HepG2 (cell line): Measurements from ENCODE around the gene DDAH1. TPM values are rescaled to one million over a fixed set of nuclear protein-coding genes. Genes with fewer than 3 reads are reported as not detected.
A peak's percentile ranks its signal among the peaks of the same experiment; 100 is the strongest.

Experiments
- ATAC-seq: fragments of 200-7000 bp; cut with Tn5 transposase; 3 replicates; pipeline ENCODE4 v1.9.1; 2020; ENCODE audit warnings: mild to moderate bottlenecking, moderate library complexity
- BruUV-seq: library from RNA; stranded (reverse); fragments of 400-500 nt; replicated peaks from 2 replicates; lab custom pipeline; 2021; lab: Mats Ljungman, UMichigan
- CTCF ChIA-PET: fragments of 300-600 bp; formaldehyde crosslinking; extraction: SDS; loops from one replicate; lab custom pipeline; 2021; ENCODE audit warnings: low total read pairs, inconsistent platforms, low intra/inter-chr PET ratio; lab: Yijun Ruan, JAX
- POLR2A ChIA-PET: fragments of 350-600 bp; sonication (Branson Sonifier 250); formaldehyde crosslinking; loops from one replicate; lab custom pipeline; 2020; ENCODE audit warnings: antibody characterized with exemption, inconsistent platforms; lab: Yijun Ruan, JAX
- DNase-seq: peaks from one replicate; pipeline ENCODE4 v3.0.0-alpha.2; 2015; ENCODE audit warnings: low spot score
- FAIRE-seq: peaks from 3 replicates; lab custom pipeline; 2011; peaks lifted over from hg19 to GRCh38; lab: Jason Lieb, UNC
- H2AFZ ChIP-seq: one replicate; pipeline ENCODE4 v1.6.1; 2011; ENCODE audit warnings: low read length, inconsistent platforms
- H3K27ac ChIP-seq: fragments of 300-600 bp; 3 replicates; pipeline ENCODE4 v1.8.0; 2011; ENCODE audit warnings: mixed run types, mild to moderate bottlenecking, mixed read lengths, low read length, inconsistent platforms; ENCODE audit not compliant: insufficient read depth; ENCODE audit errors: extremely low read length
- H3K27me3 ChIP-seq, 2 experiments: fragments of 200-600 bp in 1 of 2; 2 replicates in 1 of 2; 3 replicates in 1 of 2; pipeline versions ENCODE4 v1.6.0 to v1.8.0; 2011; ENCODE audit warnings: low read length in 2 of 2, mild to moderate bottlenecking in 2 of 2, moderate library complexity in 2 of 2, inconsistent platforms in 1 of 2; ENCODE audit not compliant: insufficient read depth in 2 of 2, control insufficient read depth in 1 of 2
- H3K36me3 ChIP-seq, 2 experiments: fragments of 200-600 bp in 1 of 2; replicated peaks in 1 of 2; 2 replicates in 1 of 2; 3 replicates in 1 of 2; pipeline versions ENCODE4 v1.5.1 to v1.8.0; 2011; ENCODE audit warnings: low read length in 2 of 2, inconsistent platforms in 1 of 2; ENCODE audit not compliant: insufficient read depth in 2 of 2, control insufficient read depth in 1 of 2
- H3K4me1 ChIP-seq: 2 replicates; pipeline ENCODE4 v1.5.1; 2012; ENCODE audit warnings: low read length, inconsistent platforms; ENCODE audit not compliant: insufficient read depth
- H3K4me2 ChIP-seq: 2 replicates; pipeline ENCODE4 v1.6.0; 2011; ENCODE audit warnings: low read depth, low read length, inconsistent platforms
- H3K4me3 ChIP-seq, 3 experiments: fragments of 200-600 bp in 1 of 3; sonication (generic), shearing (Covaris generic) in 1 of 3; replicated peaks in 1 of 3; 2 replicates each; pipeline ENCODE4 v1.5.1; 2011 to 2016; ENCODE audit warnings: low read length in 3 of 3, inconsistent platforms in 2 of 3, low read depth in 2 of 3, mild to moderate bottlenecking in 2 of 3, control low read depth in 1 of 3, mixed read lengths in 1 of 3; ENCODE audit not compliant: insufficient read depth in 1 of 3
- H3K79me2 ChIP-seq: one replicate; pipeline ENCODE4 v1.6.1; 2011; ENCODE audit warnings: low read length, inconsistent platforms; ENCODE audit not compliant: insufficient read depth
- H3K9ac ChIP-seq: 2 replicates; pipeline ENCODE4 v1.6.0; 2011; ENCODE audit warnings: mild to moderate bottlenecking, low read depth, low read length, inconsistent platforms; ENCODE audit not compliant: insufficient read depth
- H3K9me3 ChIP-seq: 2 replicates; pipeline ENCODE4 v1.5.1; 2012; ENCODE audit warnings: mild to moderate bottlenecking, low read length
- H4K20me1 ChIP-seq: 2 replicates; pipeline ENCODE4 v1.6.0; 2011; ENCODE audit warnings: inconsistent platforms, mild to moderate bottlenecking, low read length, moderate library complexity; ENCODE audit not compliant: insufficient read depth
- PATZ1 ChIP-seq: sonication (generic); formaldehyde crosslinking; IDR thresholded peaks from 2 replicates; pipeline ENCODE4 v1.4.0; 2020; ENCODE audit warnings: missing genetic modification reagents
- SKIL ChIP-seq: sonication (generic); formaldehyde crosslinking; IDR thresholded peaks from 2 replicates; pipeline ENCODE4 v1.8.0; 2022; ENCODE audit warnings: missing genetic modification reagents, mild to moderate bottlenecking, moderate library complexity, borderline replicate concordance
- ZNF687 ChIP-seq: sonication (generic); formaldehyde crosslinking; IDR thresholded peaks from 2 replicates; pipeline ENCODE4 v1.5.1; 2020; ENCODE audit warnings: mild to moderate bottlenecking, missing genetic modification reagents, moderate library complexity
- WGBS: methylation state at CpG from one replicate; pipeline ENCODE4 v1.1.6; 2017; ENCODE audit warnings: low lambda C conversion rate; 5-methylcytosine and 5-hydroxymethylcytosine counted together
- in situ Hi-C: cut with HindIII; loops from 2 replicates; pipeline ENCODE4 v1.10.0; 2017; ENCODE audit warnings: low pct_unique_long_range_greater_than_20kb; ENCODE audit not compliant: extremely low pct_ligation_motif_present
- intact Hi-C: fragments of 100-400 bp; cut with micrococcal nuclease; formaldehyde crosslinking; loops from one replicate; pipeline ENCODE4 v1.10.0; 2022; ENCODE audit not compliant: unreplicated experiment
- polyA plus RNA-seq, 8 experiments: library from polyadenylated mRNA; depleted of rRNA in 3 of 8; stranded (reverse) in 7 of 8; unstranded in 1 of 8; fragments of >200 nt; fragmentation: Illumina TruSeq in 4 of 8; extraction: Trizol in 4 of 8; gene quantifications; 2 replicates each; pipeline versions ENCODE4 v1.2.1 to v1.2.3, GENCODE V29; 2011 to 2016; ENCODE audit warnings: low read depth in 4 of 8, missing spikeins in 1 of 8, mixed read lengths in 1 of 8; ENCODE audit not compliant: insufficient read depth in 1 of 8
- total RNA-seq, 5 experiments: library from RNA; depleted of rRNA; stranded (reverse); fragments of >200 nt; fragmentation: Illumina TruSeq; extraction: Trizol; gene quantifications; 2 replicates each; pipeline ENCODE4 v1.2.3, GENCODE V29; 2016; ENCODE audit warnings: low read depth in 1 of 5
- TF ChIP-seq, protein P1 (sequence below): sonication (generic); formaldehyde crosslinking; IDR thresholded peaks from 2 replicates; pipeline ENCODE4 v1.5.1; 2020; ENCODE audit warnings: mild to moderate bottlenecking, missing genetic modification reagents, borderline replicate concordance

DDAH1 gene
- total and polyA plus RNA-seq, 2 of the 13 experiments (the other 11 are each of a cell fraction or from before 2014, with no cell fraction given), result 39.7 to 64.4 TPM

DNA sequence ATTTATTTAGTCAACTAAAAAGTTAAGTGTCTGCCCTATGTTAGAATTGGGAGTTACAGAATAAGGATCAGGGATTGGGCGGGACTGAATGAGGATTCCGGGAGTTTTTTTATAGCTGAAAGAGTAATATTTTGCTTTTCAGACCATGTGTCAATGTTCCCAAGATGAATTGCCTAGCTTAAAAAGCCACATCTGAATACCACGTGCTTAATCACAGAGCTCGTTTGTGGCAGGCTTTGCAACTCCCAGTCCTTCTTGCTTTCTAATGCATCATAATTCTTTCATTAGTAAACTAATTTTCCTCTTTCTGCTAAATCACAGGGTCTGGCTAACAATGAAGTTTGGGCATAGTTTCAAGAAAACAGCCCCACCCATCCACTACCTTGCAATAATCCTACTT lies 184.3 kb downstream of the DDAH1 start (continued):
- TF ChIP-seq SKIL (CRISPR knock-in tag), result no peak

- ATAC-seq, result no peak
- in situ Hi-C loops (no loop called here), intact Hi-C loops (loop anchor here (2.0 kb wide), 1 partner anchor 47 kb away; no protein-coding TSS in a partner anchor)
- H3K36me3 ChIP-seq, result no peaks in the 10 kb centered on the region
- H3K9ac ChIP-seq, result peak overlapping the region; percentile 35; the same call in 1 of the 2 replicates
- peaks cover 16% of the 10 kb centered on the region for H3K79me2 ChIP-seq
- H3K27ac ChIP-seq, result no peak overlapping the region
- H2AFZ ChIP-seq, result peak overlapping the region; percentile 68
- ChIA-PET POLR2A (interaction anchor here (1.2 kb wide), 1 partner anchor 773 kb away, joined by 3 read pairs; the partner anchor contains the start of genes GNG5 and SPATA1), CTCF (no interaction called here)
- no TSS peak for BruUV-seq
- peak overlapping the region; percentile 19 to 51 (median 21); a peak in 5 of 6 replicates for H3K4me3 ChIP-seq
- WGBS, result 47% methylated on average over 8 of the region's 10 CpGs
- no peak for FAIRE-seq
- peaks cover 58% of the 10 kb centered on the region for H3K4me1 ChIP-seq
- H4K20me1 ChIP-seq, result 0 out of 2 replicates have a peak, but pooled peaks cover 5% of the 10 kb centered on the region
- no peaks in the 10 kb centered on the region for H3K9me3 ChIP-seq
- no peaks in the 10 kb centered on the region; a peak in 1 of 5 replicates for H3K27me3 ChIP-seq
- H3K4me2 ChIP-seq, result peak overlapping the region; percentile 72
- DNase-seq, result no peak
- TF ChIP-seq ZNF687, result peak; percentile 57
- TF ChIP-seq, protein P1, sequence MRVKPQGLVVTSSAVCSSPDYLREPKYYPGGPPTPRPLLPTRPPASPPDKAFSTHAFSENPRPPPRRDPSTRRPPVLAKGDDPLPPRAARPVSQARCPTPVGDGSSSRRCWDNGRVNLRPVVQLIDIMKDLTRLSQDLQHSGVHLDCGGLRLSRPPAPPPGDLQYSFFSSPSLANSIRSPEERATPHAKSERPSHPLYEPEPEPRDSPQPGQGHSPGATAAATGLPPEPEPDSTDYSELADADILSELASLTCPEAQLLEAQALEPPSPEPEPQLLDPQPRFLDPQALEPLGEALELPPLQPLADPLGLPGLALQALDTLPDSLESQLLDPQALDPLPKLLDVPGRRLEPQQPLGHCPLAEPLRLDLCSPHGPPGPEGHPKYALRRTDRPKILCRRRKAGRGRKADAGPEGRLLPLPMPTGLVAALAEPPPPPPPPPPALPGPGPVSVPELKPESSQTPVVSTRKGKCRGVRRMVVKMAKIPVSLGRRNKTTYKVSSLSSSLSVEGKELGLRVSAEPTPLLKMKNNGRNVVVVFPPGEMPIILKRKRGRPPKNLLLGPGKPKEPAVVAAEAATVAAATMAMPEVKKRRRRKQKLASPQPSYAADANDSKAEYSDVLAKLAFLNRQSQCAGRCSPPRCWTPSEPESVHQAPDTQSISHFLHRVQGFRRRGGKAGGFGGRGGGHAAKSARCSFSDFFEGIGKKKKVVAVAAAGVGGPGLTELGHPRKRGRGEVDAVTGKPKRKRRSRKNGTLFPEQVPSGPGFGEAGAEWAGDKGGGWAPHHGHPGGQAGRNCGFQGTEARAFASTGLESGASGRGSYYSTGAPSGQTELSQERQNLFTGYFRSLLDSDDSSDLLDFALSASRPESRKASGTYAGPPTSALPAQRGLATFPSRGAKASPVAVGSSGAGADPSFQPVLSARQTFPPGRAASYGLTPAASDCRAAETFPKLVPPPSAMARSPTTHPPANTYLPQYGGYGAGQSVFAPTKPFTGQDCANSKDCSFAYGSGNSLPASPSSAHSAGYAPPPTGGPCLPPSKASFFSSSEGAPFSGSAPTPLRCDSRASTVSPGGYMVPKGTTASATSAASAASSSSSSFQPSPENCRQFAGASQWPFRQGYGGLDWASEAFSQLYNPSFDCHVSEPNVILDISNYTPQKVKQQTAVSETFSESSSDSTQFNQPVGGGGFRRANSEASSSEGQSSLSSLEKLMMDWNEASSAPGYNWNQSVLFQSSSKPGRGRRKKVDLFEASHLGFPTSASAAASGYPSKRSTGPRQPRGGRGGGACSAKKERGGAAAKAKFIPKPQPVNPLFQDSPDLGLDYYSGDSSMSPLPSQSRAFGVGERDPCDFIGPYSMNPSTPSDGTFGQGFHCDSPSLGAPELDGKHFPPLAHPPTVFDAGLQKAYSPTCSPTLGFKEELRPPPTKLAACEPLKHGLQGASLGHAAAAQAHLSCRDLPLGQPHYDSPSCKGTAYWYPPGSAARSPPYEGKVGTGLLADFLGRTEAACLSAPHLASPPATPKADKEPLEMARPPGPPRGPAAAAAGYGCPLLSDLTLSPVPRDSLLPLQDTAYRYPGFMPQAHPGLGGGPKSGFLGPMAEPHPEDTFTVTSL (CRISPR knock-in tag), result no peak
- peak; percentile 42; the same call in 1 of the 2 replicates for TF ChIP-seq PATZ1
Measured at GRCh38 chr1:85279458-85280080, 185.4 kb downstream of the DDAH1 start.
